H7 (cell line): ENCODE data around the gene ANO1. TPM values are rescaled to one million over a fixed set of nuclear protein-coding genes. Genes with fewer than 3 reads are reported as not detected.
A peak's percentile ranks its signal among the peaks of the same experiment; 100 is the strongest.

Source experiments
- DNase-seq: peaks from one replicate; pipeline ENCODE4 v3.0.0; 2012
- H3K27me3 ChIP-seq: 2 replicates; pipeline ENCODE4 v1.6.0; 2011; ENCODE audit warnings: mild to moderate bottlenecking, low read length; ENCODE audit not compliant: control insufficient read depth, insufficient read depth
- H3K36me3 ChIP-seq: replicated peaks from 2 replicates; pipeline ENCODE4 v1.5.1; 2011; ENCODE audit warnings: low read length; ENCODE audit not compliant: control insufficient read depth, insufficient read depth
- H3K4me3 ChIP-seq: 2 replicates; pipeline ENCODE4 v1.5.1; 2011; ENCODE audit warnings: low read depth, mild to moderate bottlenecking, control low read depth, low read length, moderate library complexity; ENCODE audit not compliant: insufficient read depth
- total RNA-seq: library from RNA; depleted of rRNA; stranded (reverse); fragments of >200 nt; shearing (Covaris generic); gene quantifications from 2 replicates; pipeline ENCODE4 v1.2.3, GENCODE V29; 2014

The ANO1 gene
- total RNA-seq, 1 experiment from 2014 or later: 1.1 TPM

- no peak for DNase-seq
- Histone ChIP-seq H3K27me3 (no peaks in the 10 kb centered on the region; the same call in 1 of the 2 replicates), H3K36me3 (no peaks in the 10 kb centered on the region), H3K4me3 (no peak overlapping the region)
These were observed 69.6 kb downstream of the ANO1 start for GRCh38 chr11:70147668-70148067.

GRCh38 chr11:70151671-70152070 lies 73.6 kb downstream of the ANO1 start:
- DNase-seq: no peak
- no peak overlapping the region for H3K4me3 ChIP-seq
- H3K36me3 ChIP-seq: no peaks in the 10 kb centered on the region
- H3K27me3 ChIP-seq: no peaks in the 10 kb centered on the region; the same call in 1 of the 2 replicates

GRCh38 chr11:70153133-70153727 lies 75.1 kb downstream of the ANO1 start:
- Histone ChIP-seq H3K36me3 (no peaks in the 10 kb centered on the region), H3K27me3 (no peaks in the 10 kb centered on the region; the same call in 1 of the 2 replicates), H3K4me3 (no peak overlapping the region)
- DNase-seq: no peak

GRCh38 chr11:70155386-70155785 lies 77.3 kb downstream of the ANO1 start:
- H3K36me3 ChIP-seq: no peaks in the 10 kb centered on the region
- DNase-seq: no peak
- no peaks in the 10 kb centered on the region; the same call in 1 of the 2 replicates for H3K27me3 ChIP-seq
- H3K4me3 ChIP-seq: no peak overlapping the region

GRCh38 chr11:70156291-70157037 lies 78.3 kb downstream of the ANO1 start:
- Histone ChIP-seq H3K36me3 (no peaks in the 10 kb centered on the region), H3K27me3 (no peaks in the 10 kb centered on the region; the same call in 1 of the 2 replicates), H3K4me3 (no peak overlapping the region)
- DNase-seq: no peak

GRCh38 chr11:70158201-70158600 lies 80.1 kb downstream of the ANO1 start:
- H3K27me3 ChIP-seq: no peaks in the 10 kb centered on the region
- no peaks in the 10 kb centered on the region for H3K36me3 ChIP-seq
- no peak overlapping the region for H3K4me3 ChIP-seq
- DNase-seq: peak; percentile 93

GRCh38 chr11:70158757-70159389 lies 80.8 kb downstream of the ANO1 start:
- H3K4me3 ChIP-seq: no peak overlapping the region
- peak; percentile 58 for DNase-seq
- H3K27me3 ChIP-seq: no peaks in the 10 kb centered on the region
- no peaks in the 10 kb centered on the region for H3K36me3 ChIP-seq

GRCh38 chr11:70159627-70160570 lies 81.8 kb downstream of the ANO1 start:
- H3K4me3 ChIP-seq: no peak overlapping the region
- DNase-seq: peak; percentile 59
- no peaks in the 10 kb centered on the region for H3K36me3 ChIP-seq
- no peaks in the 10 kb centered on the region for H3K27me3 ChIP-seq

GRCh38 chr11:70161043-70161625 lies 83.0 kb downstream of the ANO1 start:
- DNase-seq: no peak
- Histone ChIP-seq H3K27me3 (no peaks in the 10 kb centered on the region), H3K4me3 (no peak overlapping the region), H3K36me3 (no peaks in the 10 kb centered on the region)

GRCh38 chr11:70164705-70165104 lies 86.6 kb downstream of the ANO1 start:
- Histone ChIP-seq H3K27me3 (no peaks in the 10 kb centered on the region), H3K4me3 (no peak overlapping the region), H3K36me3 (no peaks in the 10 kb centered on the region)
- DNase-seq: peak; percentile 72

- H3K36me3 ChIP-seq: no peaks in the 10 kb centered on the region
- H3K27me3 ChIP-seq: no peaks in the 10 kb centered on the region
- H3K4me3 ChIP-seq: no peak overlapping the region
- DNase-seq: no peak
These were observed 89.0 kb downstream of the ANO1 start for GRCh38 chr11:70167120-70167519.

- DNase-seq: peak; percentile 61
- H3K36me3 ChIP-seq: no peaks in the 10 kb centered on the region
- H3K27me3 ChIP-seq: no peaks in the 10 kb centered on the region
- H3K4me3 ChIP-seq: no peak overlapping the region
These were observed 89.7 kb downstream of the ANO1 start for GRCh38 chr11:70167723-70168404.

GRCh38 chr11:70168405-70168754 lies 90.3 kb downstream of the ANO1 start:
- H3K36me3 ChIP-seq: no peaks in the 10 kb centered on the region
- DNase-seq: no peak

More at GRCh38 chr11:70168405-70168754, 90.3 kb downstream of the ANO1 start:
- Histone ChIP-seq H3K4me3 (no peak overlapping the region), H3K27me3 (no peaks in the 10 kb centered on the region)
